ENCODE measurements around the gene CCSER1.

The CCSER1 gene

GRCh38 chr4:90425893-90426292 is 298.7 kb downstream of the CCSER1 start:
- DNase-seq: no peak
- Mint-ChIP-seq H3K36me3 (ENCODE audit: low read depth) (no peaks in the 10 kb centered on the region), H3K9me3 (no peaks in the 10 kb centered on the region), H3K27me3 (ENCODE audit: low read depth, poor library complexity) (no peaks in the 10 kb centered on the region), H3K27ac (no peak overlapping the region), H3K4me3 (no peak overlapping the region), H3K4me1 (no peaks in the 10 kb centered on the region)
- TF ChIP-seq CTCF (IDR thresholded peaks at IDR 0.05): no peak

- H3K9me3 Mint-ChIP-seq: no peaks in the 10 kb centered on the region
- DNase-seq: no peak
- H3K36me3 Mint-ChIP-seq (ENCODE audit: low read depth): no peaks in the 10 kb centered on the region
- no peaks in the 10 kb centered on the region for H3K4me1 Mint-ChIP-seq
- H3K4me3 Mint-ChIP-seq: no peak overlapping the region
- no peak for TF ChIP-seq CTCF (IDR thresholded peaks at IDR 0.05)
- H3K27ac Mint-ChIP-seq: no peak overlapping the region
- H3K27me3 Mint-ChIP-seq (ENCODE audit: low read depth, poor library complexity): no peaks in the 10 kb centered on the region
These were observed 311.3 kb downstream of the CCSER1 start for GRCh38 chr4:90438522-90438921.

GRCh38 chr4:90441770-90442169 is 314.6 kb downstream of the CCSER1 start:
- H3K9me3 Mint-ChIP-seq: no peaks in the 10 kb centered on the region
- DNase-seq: no peak
- no peak for TF ChIP-seq CTCF (IDR thresholded peaks at IDR 0.05)
- no peaks in the 10 kb centered on the region for H3K27me3 Mint-ChIP-seq (ENCODE audit: low read depth, poor library complexity)
- H3K27ac Mint-ChIP-seq: no peak overlapping the region
- no peaks in the 10 kb centered on the region for H3K36me3 Mint-ChIP-seq (ENCODE audit: low read depth)
- H3K4me1 Mint-ChIP-seq: no peaks in the 10 kb centered on the region
- no peak overlapping the region for H3K4me3 Mint-ChIP-seq

GRCh38 chr4:90442619-90443018 is 315.4 kb downstream of the CCSER1 start:
- no peaks in the 10 kb centered on the region for H3K36me3 Mint-ChIP-seq (ENCODE audit: low read depth)
- no peaks in the 10 kb centered on the region for H3K27me3 Mint-ChIP-seq (ENCODE audit: low read depth, poor library complexity)
- DNase-seq: no peak
- no peak for TF ChIP-seq CTCF (IDR thresholded peaks at IDR 0.05)
- H3K4me3 Mint-ChIP-seq: no peak overlapping the region
- H3K4me1 Mint-ChIP-seq: no peaks in the 10 kb centered on the region
- no peaks in the 10 kb centered on the region for H3K9me3 Mint-ChIP-seq
- no peak overlapping the region for H3K27ac Mint-ChIP-seq

GRCh38 chr4:90443231-90443630 is 316.0 kb downstream of the CCSER1 start:
- TF ChIP-seq CTCF (IDR thresholded peaks at IDR 0.05): no peak
- no peak overlapping the region for H3K4me3 Mint-ChIP-seq
- H3K27ac Mint-ChIP-seq: no peak overlapping the region
- no peak for DNase-seq
- H3K9me3 Mint-ChIP-seq: no peaks in the 10 kb centered on the region
- no peaks in the 10 kb centered on the region for H3K36me3 Mint-ChIP-seq (ENCODE audit: low read depth)
- H3K4me1 Mint-ChIP-seq: no peaks in the 10 kb centered on the region
- H3K27me3 Mint-ChIP-seq (ENCODE audit: low read depth, poor library complexity): no peaks in the 10 kb centered on the region

- Mint-ChIP-seq H3K27me3 (ENCODE audit: low read depth, poor library complexity) (no peaks in the 10 kb centered on the region), H3K9me3 (no peaks in the 10 kb centered on the region), H3K4me3 (no peak overlapping the region), H3K36me3 (ENCODE audit: low read depth) (no peaks in the 10 kb centered on the region), H3K27ac (no peak overlapping the region), H3K4me1 (no peaks in the 10 kb centered on the region)
- no peak for TF ChIP-seq CTCF (IDR thresholded peaks at IDR 0.05)
- no peak for DNase-seq
These were observed 317.7 kb downstream of the CCSER1 start for GRCh38 chr4:90444904-90445303.

Measured in nephron progenitor cell (in vitro differentiated cells).